ENCODE data around the gene SORCS2.

Gene SORCS2

GRCh38 chr4:7382634-7383014 is 190.3 kb downstream of the SORCS2 start:
- no peak for DNase-seq

DNA sequence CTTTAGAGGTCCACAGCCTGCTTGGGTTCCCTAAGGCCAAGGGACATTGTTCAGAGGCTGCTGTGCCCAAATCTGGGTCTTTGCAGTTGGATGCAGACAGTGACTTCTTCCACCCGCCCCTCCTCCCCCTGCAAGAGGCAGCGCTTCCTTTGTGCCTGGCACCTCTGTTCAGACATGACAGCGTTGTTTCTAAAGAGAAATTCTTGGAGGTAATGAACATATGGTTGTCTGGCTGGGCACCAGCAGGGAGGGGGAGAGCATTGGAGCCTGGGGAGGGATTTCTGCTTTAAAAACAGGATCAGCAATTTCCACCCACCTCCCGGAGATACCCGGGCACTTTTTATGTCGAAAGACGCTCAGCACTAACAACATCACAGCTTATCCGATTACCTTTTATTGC is 190.9 kb downstream of the SORCS2 start:
- no peak for DNase-seq

- DNase-seq = no peak
Observed at GRCh38 chr4:7384003-7384928, 191.9 kb downstream of the SORCS2 start.

DNA sequence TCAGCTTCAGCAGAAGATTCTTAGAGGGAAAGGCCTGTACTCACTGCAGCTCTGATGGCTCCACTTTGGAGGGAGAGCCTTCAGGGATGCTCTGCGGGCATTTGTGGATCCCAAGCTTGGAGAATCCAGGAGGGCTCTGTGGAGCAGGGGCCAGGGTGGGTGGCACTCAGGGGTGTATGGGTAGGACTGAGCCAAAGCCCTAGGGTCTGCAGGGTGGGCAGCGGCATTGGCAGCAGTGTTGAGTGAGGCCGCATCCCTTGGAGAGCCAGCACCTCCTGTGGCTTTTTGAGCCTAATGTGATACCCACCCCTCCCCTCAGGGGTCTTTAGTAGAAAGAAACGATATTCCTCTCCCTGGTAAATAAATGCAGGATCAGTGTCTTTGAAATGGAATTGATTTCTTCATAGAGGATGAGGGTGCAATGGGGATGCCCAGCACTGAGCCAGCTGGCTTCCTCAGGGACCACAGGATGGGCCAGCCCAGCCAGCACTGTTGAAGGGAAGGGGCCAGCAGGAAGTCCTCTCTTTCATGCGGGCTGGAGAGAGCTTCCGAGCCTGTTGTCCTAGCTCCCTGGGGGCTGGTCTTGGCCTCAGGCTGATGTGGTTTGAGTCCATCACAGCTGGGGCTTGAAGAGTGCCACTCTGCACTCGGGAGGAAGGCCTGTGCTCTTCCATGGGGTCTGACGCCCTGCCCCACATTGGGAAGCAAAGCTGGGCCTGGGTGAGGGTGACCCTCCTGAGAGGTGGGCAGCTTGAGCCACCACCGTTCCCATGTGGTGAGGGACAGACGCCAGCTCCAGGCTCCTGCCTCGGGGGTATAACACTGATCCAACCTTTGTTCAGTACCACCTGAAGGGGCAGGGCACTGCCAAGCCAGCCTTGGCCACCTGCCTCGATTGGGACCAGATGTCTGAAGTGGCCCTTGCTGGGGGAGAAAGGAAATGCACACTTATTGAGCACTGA is 192.9 kb downstream of the SORCS2 start:
- no peak for DNase-seq

GRCh38 chr4:7387925-7388324 is 195.6 kb downstream of the SORCS2 start:
- DNase-seq = no peak

GRCh38 chr4:7388627-7389026 is 196.3 kb downstream of the SORCS2 start:
- no peak for DNase-seq

GRCh38 chr4:7389101-7389701 is 196.9 kb downstream of the SORCS2 start:
- DNase-seq = no peak

DNA sequence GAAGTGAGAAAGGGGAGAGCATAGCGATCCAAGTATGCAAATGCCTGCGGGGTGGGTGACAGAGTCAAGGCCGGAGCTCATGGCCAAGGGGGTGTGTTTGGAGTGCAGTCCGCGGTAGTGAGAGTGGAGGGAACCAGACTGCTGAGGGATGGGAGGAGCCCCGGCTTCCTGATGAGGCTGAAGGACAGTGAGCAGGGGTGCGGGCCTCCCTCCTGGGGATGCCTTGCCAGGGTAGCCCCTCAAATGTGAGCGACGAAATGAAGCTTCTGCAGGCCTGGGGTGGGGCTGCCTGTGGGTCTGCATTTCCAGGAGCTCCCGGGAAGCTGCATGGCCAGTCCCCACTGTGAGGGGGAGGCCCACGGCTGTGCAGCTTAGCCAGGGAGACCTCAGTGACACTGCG is 197.4 kb downstream of the SORCS2 start:
- no peak for DNase-seq

GRCh38 chr4:7390336-7390735 is 198.0 kb downstream of the SORCS2 start:
- no peak for DNase-seq

DNA sequence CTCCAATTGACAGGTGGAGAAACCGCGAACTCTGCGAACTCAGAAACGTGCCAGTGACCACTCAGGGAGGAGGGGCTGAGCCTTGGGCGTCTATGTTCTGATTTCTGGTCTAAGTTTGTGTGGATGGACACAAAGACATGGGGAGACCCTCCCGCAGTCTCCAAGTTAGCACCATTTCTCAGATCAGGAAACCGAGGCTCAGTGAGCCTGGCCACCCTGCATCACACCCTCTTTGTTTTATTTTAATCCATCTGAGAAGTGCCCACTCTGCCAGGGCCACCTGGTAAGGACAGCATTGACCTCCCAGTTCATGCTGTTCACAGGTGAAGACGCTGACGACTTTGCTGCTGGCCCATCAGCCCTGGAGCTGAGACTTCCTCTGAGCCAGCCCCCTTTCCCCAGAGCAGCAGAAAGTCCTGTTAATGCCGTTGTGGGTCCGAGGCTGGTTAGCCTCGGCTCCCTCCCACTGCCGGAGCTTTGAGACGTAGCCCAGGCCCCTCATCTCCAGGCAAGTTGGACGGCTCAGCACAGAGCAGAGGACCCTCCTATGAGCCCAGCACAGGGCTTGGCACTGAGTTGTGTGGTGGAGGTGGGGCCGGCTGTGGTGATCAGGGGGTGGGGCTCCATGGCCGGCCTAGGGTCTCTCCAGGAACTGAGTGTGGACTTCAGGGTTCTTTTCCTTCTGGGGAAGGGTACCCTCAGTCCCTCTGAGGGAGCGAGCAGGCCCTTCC is 198.7 kb downstream of the SORCS2 start:
- no peak for DNase-seq

DNA sequence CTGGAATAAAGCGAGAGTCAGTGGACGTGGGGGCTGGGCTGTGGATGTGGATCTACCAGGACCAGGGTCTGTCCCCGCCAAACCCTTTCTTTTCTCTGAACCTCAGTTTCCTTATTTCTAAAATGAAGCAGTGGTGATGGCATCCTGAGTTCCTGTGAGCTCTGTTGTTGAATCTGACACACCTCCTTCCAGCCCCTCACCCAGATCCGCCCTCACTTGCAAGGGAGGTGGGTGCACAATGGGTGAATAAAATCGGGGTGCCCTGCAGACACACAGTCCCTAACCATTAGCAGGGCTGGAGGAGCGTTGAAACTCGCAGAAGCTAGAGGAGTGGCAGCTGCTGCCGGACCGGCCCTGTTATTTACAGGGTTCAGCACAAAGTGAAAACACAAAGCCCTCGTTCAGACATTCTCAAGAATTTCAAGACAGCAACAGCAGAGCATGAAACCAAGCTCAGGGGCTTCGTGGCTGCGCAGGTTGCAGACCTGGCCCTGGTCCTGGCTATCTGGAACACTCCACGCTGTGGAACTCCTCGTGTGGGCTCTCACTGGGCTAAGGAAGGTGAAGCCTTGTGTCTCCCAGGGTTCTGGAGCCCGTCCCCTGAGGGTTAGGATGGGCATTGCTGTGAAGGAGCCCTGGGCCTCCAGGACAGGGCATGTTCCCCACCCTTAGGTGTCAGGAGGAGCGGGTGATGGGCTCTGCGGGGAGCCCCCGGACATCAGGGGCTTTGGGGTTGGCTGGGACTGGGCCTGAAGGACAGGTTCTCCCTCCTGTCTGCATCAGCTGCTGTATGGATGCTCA is 199.5 kb downstream of the SORCS2 start:
- no peak for DNase-seq

DNA sequence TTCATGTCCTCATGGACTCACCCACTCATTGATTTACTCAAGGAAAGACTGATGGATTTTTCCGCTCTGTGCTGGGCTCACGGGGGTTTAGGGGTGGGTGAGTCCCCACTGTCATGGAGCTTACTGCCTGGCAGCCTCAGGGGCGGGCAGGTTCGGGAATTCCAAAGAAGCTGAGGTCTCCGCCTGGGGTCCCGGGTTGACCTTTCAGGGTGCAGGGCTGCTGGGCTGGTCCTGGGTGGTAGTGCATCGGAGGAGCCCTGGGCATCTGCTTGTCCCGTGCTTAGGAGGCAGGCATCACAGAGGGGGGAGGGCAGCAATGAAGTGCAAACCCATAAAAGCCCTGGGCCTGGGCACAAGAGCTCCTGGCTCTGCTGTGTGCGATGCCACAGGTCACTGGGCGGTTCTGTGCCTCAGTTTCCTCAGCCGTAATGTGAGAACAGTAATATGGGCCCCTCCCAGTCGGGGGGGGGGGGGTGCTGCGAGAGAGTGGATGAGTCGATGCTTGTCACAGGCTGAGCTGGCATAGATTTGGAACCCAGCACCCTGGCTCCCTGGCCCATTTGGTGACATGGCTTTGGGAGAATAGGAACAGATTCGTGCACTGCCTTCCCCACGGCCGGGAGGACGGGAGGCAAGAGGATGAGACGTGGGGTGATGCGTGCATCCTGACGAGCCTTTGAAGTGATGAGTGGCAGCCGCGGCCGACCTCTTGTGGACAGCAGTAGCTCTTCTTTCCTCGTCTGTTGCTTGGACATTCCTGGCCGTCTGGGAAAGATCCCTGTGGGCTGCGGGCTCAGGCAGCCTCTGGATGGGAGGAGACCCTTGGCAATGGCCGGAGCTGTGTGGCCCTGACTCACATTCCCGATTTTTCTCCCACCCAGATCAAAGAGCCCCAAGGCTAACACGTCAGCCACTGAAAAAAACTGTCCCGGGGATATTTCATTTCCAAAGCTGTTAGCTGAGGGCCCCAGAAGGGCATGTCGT is 200.4 kb downstream of the SORCS2 start:
- no peak for DNase-seq

DNA sequence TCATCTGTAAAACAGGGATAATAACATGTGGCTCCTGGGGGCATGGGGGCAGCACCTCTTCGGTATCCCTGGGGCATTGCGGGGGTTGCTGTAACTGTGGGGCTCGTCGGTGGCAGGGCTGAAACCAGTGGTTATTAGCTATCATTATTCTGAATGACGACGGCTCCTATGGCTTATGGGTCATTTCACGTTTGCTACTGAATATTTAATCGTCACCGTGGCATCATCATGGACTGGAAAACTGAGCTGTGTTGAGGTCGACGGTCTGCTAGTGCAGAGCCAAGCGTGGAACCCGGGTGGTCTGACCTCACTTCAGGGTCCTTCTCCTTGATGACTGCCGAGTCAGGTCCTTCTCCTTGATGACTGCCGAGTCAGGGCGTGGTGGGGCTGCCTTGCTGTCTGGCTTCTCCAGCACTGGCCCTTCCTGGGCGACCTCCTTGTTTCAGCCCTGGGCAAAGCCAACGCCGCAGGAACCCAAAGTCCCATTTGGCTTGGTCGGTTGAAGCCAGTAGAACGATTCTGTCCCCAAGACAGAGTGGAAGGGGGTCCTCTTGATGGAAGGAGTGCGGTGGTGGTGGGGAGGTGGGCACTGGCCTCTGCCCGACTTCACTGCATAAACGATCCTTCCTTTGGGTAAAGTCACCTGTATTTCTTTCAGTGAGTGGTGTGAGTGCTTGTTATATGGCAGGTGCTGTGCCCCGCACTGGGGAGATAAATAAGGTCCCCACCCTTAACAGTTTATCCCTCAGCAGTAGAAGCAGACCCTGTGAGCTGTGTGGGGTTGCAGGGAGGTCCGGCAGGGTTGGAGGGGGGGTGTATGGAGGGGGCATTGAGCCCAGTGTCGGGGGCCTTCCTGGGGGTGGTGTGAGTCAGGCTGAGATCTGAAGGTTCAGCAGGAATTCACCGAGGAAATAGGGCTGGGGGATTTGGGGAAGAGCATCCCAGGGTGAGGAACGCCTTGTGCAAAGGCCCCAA is 201.6 kb downstream of the SORCS2 start:
- DNase-seq = no peak

- DNase-seq = no peak
Observed at GRCh38 chr4:7394681-7395451, 202.5 kb downstream of the SORCS2 start.

GRCh38 chr4:7395645-7396044 is 203.3 kb downstream of the SORCS2 start:
- DNase-seq = no peak

GRCh38 chr4:7396186-7396910 is 204.0 kb downstream of the SORCS2 start:
- DNase-seq = no peak
